Prostate gland (tissue), 2 donors: Measurements from ENCODE around the gene CLIP4.

Experiments
- POLR2A ChIP-seq: fragments of 450-650 bp; IDR thresholded peaks from one replicate; pipeline ENCODE4 v1.6.1; 2016; ENCODE audit warnings: antibody characterized with exemption, mild to moderate bottlenecking
- POLR2AphosphoS5 ChIP-seq: sonication (generic); formaldehyde crosslinking; IDR thresholded peaks from one replicate; pipeline ENCODE4 v1.6.1; 2017; ENCODE audit warnings: antibody characterized with exemption
- TF ChIP-seq, protein P1 (sequence below), 4 experiments: fragments of 200-600 bp in 2 of 4; fragments of 450-650 bp in 2 of 4; sonication (generic) in 2 of 4; IDR thresholded peaks; 1 replicate in 3 of 4; 2 replicates in 1 of 4; pipeline ENCODE4 v1.5.1; 2016 to 2019; ENCODE audit warnings: antibody characterized with exemption in 4 of 4, mild to moderate bottlenecking in 2 of 4, moderate library complexity in 2 of 4

DNA sequence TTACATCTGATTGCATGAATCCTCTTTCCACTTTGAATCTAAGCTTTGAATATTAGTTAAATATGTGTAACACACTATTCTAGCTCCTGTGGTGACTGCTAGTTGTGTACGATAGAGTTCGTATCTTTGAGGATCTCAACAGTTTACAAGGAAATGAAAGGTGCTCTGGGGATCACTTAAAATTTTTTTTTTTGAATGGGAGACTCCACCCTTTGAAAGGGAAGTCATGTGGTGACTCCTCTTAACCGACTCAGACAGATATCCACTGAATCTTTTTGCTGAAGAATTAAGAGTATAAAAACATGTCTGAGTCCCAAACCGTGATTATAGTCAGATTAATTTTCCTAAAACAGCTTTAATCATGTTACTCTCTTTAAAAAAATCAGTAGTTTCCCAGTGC lies 4.0 kb downstream of the CLIP4 start:
- TF ChIP-seq, protein P1, sequence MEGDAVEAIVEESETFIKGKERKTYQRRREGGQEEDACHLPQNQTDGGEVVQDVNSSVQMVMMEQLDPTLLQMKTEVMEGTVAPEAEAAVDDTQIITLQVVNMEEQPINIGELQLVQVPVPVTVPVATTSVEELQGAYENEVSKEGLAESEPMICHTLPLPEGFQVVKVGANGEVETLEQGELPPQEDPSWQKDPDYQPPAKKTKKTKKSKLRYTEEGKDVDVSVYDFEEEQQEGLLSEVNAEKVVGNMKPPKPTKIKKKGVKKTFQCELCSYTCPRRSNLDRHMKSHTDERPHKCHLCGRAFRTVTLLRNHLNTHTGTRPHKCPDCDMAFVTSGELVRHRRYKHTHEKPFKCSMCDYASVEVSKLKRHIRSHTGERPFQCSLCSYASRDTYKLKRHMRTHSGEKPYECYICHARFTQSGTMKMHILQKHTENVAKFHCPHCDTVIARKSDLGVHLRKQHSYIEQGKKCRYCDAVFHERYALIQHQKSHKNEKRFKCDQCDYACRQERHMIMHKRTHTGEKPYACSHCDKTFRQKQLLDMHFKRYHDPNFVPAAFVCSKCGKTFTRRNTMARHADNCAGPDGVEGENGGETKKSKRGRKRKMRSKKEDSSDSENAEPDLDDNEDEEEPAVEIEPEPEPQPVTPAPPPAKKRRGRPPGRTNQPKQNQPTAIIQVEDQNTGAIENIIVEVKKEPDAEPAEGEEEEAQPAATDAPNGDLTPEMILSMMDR (IDR thresholded peaks at IDR 0.05) = no peak
- no peak for TF ChIP-seq POLR2A
- no peak for TF ChIP-seq POLR2AphosphoS5
